GM12878 (cell line): ENCODE data around the gene HYAL1. TPM values are rescaled to one million over a fixed set of nuclear protein-coding genes. Genes with fewer than 3 reads are reported as not detected.

Experiments used
- ATAC-seq: fragments of 200-7000 bp; cut with Tn5 transposase; 3 replicates; pipeline ENCODE4 v1.9.1; 2020; ENCODE audit warnings: mild to moderate bottlenecking, moderate library complexity
- BruUV-seq: library from RNA; stranded (reverse); fragments of 400-500 nt; replicated peaks from 2 replicates; lab custom pipeline; 2021; lab: Mats Ljungman, UMichigan
- CTCF ChIA-PET: fragments of 300-600 bp; sonication (Branson Sonifier 250); formaldehyde crosslinking; extraction: SDS; loops from one replicate; lab custom pipeline; 2021; ENCODE audit warnings: inconsistent platforms; lab: Yijun Ruan, JAX
- POLR2A ChIA-PET: fragments of 350-600 bp; formaldehyde crosslinking; extraction: SDS; loops from one replicate; lab custom pipeline; 2021; ENCODE audit warnings: inconsistent platforms; lab: Charles Lee
- RAD21 ChIA-PET: fragments of 300-600 bp; sonication (Branson Sonifier 250); formaldehyde crosslinking; loops from one replicate; lab custom pipeline; 2023; ENCODE audit warnings: antibody characterized with exemption; ENCODE audit not compliant: unreplicated experiment; lab: Charles Lee
- SMC1A ChIA-PET: fragments of 300-600 bp; sonication (Branson Sonifier 250); formaldehyde crosslinking; loops from one replicate; lab custom pipeline; 2023; ENCODE audit not compliant: unreplicated experiment, uncharacterized antibody; lab: Charles Lee
- DNase-seq: peaks from one replicate; pipeline ENCODE4 v3.0.0-alpha.2; 2011; ENCODE audit warnings: low read depth, low spot score
- FAIRE-seq: peaks from 3 replicates; lab custom pipeline; 2011; peaks lifted over from hg19 to GRCh38; lab: Jason Lieb, UNC
- H2AFZ ChIP-seq: 2 replicates; pipeline ENCODE4 v1.6.0; 2011; ENCODE audit warnings: low read depth, low read length, control low read depth; ENCODE audit not compliant: control insufficient read depth
- H3K27ac ChIP-seq: 2 replicates; pipeline ENCODE4 v1.5.1; 2011; ENCODE audit warnings: control low read depth; ENCODE audit not compliant: control insufficient read depth, insufficient read depth
- H3K27me3 ChIP-seq, 2 experiments: replicated peaks in 1 of 2; 2 replicates each; pipeline versions ENCODE4 v1.6.0 to v1.6.1; 2011; ENCODE audit warnings: low read length in 1 of 2; ENCODE audit not compliant: control insufficient read depth in 2 of 2, insufficient read depth in 2 of 2
- H3K36me3 ChIP-seq, 2 experiments: 2 replicates each; pipeline ENCODE4 v1.5.1; 2011; ENCODE audit warnings: low read length in 1 of 2; ENCODE audit not compliant: control insufficient read depth in 2 of 2, insufficient read depth in 2 of 2
- H3K4me1 ChIP-seq: 2 replicates; pipeline ENCODE4 v1.6.1; 2011; ENCODE audit warnings: mild to moderate bottlenecking, low read length, moderate library complexity, mixed read lengths; ENCODE audit not compliant: control insufficient read depth, insufficient read depth
- H3K4me2 ChIP-seq: 2 replicates; pipeline ENCODE4 v1.6.0; 2011; ENCODE audit warnings: control low read depth; ENCODE audit not compliant: control insufficient read depth, insufficient read depth
- H3K4me3 ChIP-seq: fragments of 200-600 bp; sonication (generic); 2 replicates; pipeline ENCODE4 v1.5.1; 2016
- H3K79me2 ChIP-seq: 2 replicates; pipeline ENCODE4 v1.6.0; 2011; ENCODE audit warnings: low read length; ENCODE audit not compliant: control insufficient read depth, insufficient read depth
- H3K9ac ChIP-seq: 2 replicates; pipeline ENCODE4 v1.8.0; 2011; ENCODE audit warnings: low read length, control low read depth, mixed read lengths; ENCODE audit not compliant: control insufficient read depth, insufficient read depth
- H3K9me3 ChIP-seq: replicated peaks from 3 replicates; pipeline ENCODE4 v1.5.1; 2011; ENCODE audit warnings: mild to moderate bottlenecking, low read length; ENCODE audit not compliant: control insufficient read depth, insufficient read depth
- H4K20me1 ChIP-seq: 2 replicates; pipeline ENCODE4 v1.6.0; 2011; ENCODE audit not compliant: control insufficient read depth, insufficient read depth
- CHD2 ChIP-seq: IDR thresholded peaks from 2 replicates; pipeline ENCODE4 v1.6.1; 2011; ENCODE audit warnings: low read depth, low read length, improper control_type of control experiment, borderline replicate concordance
- DPF2 ChIP-seq: fragments of 450-650 bp; IDR thresholded peaks from 2 replicates; pipeline ENCODE4 v1.6.1; 2017; ENCODE audit warnings: mild to moderate bottlenecking
- EED ChIP-seq: sonication (generic); IDR thresholded peaks from 2 replicates; pipeline ENCODE4 v1.6.1; 2016; ENCODE audit warnings: antibody characterized with exemption, low read depth
- HDAC2 ChIP-seq: fragments of 200-600 bp; sonication (generic); IDR thresholded peaks from 2 replicates; pipeline ENCODE4 v1.6.1; 2017
- NR2C2 ChIP-seq: IDR thresholded peaks from 2 replicates; pipeline ENCODE4 v1.6.1; 2011; ENCODE audit warnings: borderline replicate concordance, low read depth; ENCODE audit not compliant: control insufficient read depth, insufficient read length
- SP1 ChIP-seq: IDR thresholded peaks from one replicate; pipeline ENCODE4 v1.6.1; 2011; ENCODE audit warnings: low read depth, low read length
- ZSCAN29 ChIP-seq: fragments of 450-650 bp; IDR thresholded peaks from 2 replicates; pipeline ENCODE4 v1.6.1; 2017; ENCODE audit warnings: mild to moderate bottlenecking, moderate library complexity
- WGBS: methylation state at CpG from one replicate; pipeline ENCODE4 v1.1.6; 2016; ENCODE audit warnings: low lambda C conversion rate; ENCODE audit not compliant: insufficient replicate concordance, insufficient coverage; ENCODE audit errors: missing lambda C conversion rate; 5-methylcytosine and 5-hydroxymethylcytosine counted together
- in situ Hi-C: fragments of 300-500 bp; cut with MboI; formaldehyde crosslinking; loops from 9 replicates; pipeline ENCODE4 v1.14.3; 2018; ENCODE audit warnings: mixed read lengths
- intact Hi-C: fragments of 100-400 bp; cut with micrococcal nuclease; formaldehyde crosslinking; loops from one replicate; pipeline ENCODE4 v1.14.2; 2022; ENCODE audit not compliant: unreplicated experiment
- polyA plus RNA-seq, 11 experiments: library from polyadenylated mRNA; depleted of rRNA in 4 of 11; unstranded in 6 of 11; stranded (reverse) in 5 of 11; fragments of >200 nt; fragmentation: Nextera tagmentation in 4 of 11; fragmentation: Illumina TruSeq in 1 of 11; extraction: Ambion mirVana in 4 of 11; extraction: Trizol in 1 of 11; gene quantifications; 1 replicate in 1 of 11; 2 replicates in 10 of 11; pipeline versions ENCODE4 v1.2.1 to v1.2.3, GENCODE V29; 2011 to 2016; ENCODE audit warnings: inconsistent platforms in 2 of 11, missing spikeins in 2 of 11, low read depth in 1 of 11
- total RNA-seq, 4 experiments: library from RNA; depleted of rRNA in 3 of 4; stranded (reverse); fragments of >200 nt in 3 of 4; fragmentation: Illumina TruSeq in 1 of 4; extraction: Trizol in 1 of 4; gene quantifications; 2 replicates each; pipeline versions ENCODE4 v1.2.1 to v1.2.3, GENCODE V29; 2013 to 2021
- TF ChIP-seq, protein P1 (sequence below): fragments of 450-650 bp; IDR thresholded peaks from 2 replicates; pipeline ENCODE4 v1.6.1; 2017; ENCODE audit warnings: borderline replicate concordance
- TF ChIP-seq, protein P2 (sequence below): IDR thresholded peaks from 2 replicates; pipeline ENCODE4 v1.6.1; 2011; ENCODE audit warnings: mild to moderate bottlenecking, low read depth, low read length, moderate library complexity; ENCODE audit not compliant: insufficient replicate concordance

HYAL1 gene
- total and polyA plus RNA-seq, 10 of the 15 experiments (the other 5 are each of a cell fraction or from before 2014, with no cell fraction given) = 0.04 to 0.55 (median 0.18) TPM; not detected in 2

DNA sequence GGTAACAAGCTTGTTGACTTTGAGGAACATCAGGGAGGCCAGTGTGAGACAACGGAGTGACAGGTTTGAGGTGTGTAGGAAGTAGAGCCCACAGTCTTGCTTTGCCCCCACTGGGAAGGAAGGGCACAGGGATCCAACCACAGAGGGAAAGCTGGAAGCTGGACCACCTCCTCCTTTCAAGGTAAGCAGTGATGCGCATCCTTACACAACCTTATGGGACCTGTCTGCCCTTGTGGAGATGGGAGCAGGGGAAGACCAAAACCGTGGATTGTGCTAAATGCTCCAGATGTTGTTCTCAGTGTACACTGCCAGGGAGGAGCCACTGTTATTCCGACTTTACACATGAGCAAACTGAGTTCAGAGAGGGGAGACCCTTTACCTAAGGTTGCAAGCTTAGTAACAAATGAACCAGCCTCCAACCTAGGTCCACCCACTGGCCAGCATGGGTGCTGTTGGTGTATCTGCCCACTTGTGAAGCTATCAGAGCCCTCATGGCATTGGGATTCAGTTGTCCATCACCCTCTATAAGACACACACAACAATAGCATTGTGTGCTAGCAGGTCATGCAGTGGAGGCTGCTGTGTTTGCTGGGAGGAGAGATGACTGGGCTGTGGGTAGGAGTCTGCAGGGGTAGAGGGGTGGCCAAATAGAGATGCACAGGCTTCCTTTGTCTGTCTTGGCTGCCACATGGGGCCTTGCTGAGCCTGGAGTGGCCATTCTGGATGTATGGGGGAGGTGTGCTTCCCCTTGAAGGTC, 25.1 kb downstream of the HYAL1 start (continued):
- TF ChIP-seq, protein P1, sequence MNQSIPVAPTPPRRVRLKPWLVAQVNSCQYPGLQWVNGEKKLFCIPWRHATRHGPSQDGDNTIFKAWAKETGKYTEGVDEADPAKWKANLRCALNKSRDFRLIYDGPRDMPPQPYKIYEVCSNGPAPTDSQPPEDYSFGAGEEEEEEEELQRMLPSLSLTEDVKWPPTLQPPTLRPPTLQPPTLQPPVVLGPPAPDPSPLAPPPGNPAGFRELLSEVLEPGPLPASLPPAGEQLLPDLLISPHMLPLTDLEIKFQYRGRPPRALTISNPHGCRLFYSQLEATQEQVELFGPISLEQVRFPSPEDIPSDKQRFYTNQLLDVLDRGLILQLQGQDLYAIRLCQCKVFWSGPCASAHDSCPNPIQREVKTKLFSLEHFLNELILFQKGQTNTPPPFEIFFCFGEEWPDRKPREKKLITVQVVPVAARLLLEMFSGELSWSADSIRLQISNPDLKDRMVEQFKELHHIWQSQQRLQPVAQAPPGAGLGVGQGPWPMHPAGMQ = no peak
- no peak for TF ChIP-seq HDAC2

DNA sequence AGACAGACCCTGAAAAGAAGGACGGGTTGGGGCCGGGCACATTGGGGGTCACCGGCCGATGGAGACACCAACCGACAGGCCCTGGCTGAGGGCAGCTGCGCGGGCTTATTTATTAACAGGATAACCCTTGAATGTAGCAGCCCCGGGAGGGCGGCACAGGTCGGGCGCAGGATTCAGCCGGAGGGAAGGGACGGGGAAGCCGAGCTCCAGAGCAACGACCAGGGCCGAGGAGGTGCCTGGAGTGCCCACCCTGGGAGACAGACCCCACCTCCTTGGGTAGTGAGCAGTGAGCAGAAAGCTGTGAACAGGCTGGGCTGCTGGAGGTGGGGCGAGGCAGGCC, 26.6 kb downstream of the HYAL1 start:
- WGBS = 67% methylated on average over 17 of the region's 17 CpGs
- no peaks in the 10 kb centered on the region for H3K9me3 ChIP-seq
- no peak overlapping the region for H3K4me3 ChIP-seq
- H3K9ac ChIP-seq = no peak overlapping the region
- FAIRE-seq = no peak
- intact Hi-C loops = no loop called here
- TF ChIP-seq SP1 (no peak), ZSCAN29 (no peak), NR2C2 (no peak), CHD2 (no peak), DPF2 (no peak), EED (no peak)
- TF ChIP-seq, protein P2, sequence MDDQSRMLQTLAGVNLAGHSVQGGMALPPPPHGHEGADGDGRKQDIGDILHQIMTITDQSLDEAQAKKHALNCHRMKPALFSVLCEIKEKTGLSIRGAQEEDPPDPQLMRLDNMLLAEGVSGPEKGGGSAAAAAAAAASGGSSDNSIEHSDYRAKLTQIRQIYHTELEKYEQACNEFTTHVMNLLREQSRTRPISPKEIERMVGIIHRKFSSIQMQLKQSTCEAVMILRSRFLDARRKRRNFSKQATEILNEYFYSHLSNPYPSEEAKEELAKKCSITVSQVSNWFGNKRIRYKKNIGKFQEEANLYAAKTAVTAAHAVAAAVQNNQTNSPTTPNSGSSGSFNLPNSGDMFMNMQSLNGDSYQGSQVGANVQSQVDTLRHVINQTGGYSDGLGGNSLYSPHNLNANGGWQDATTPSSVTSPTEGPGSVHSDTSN = no peak
- no peak overlapping the region for H3K27ac ChIP-seq
- H3K36me3 ChIP-seq = no peaks in the 10 kb centered on the region
- ChIA-PET RAD21 (no interaction called here), SMC1A (no interaction called here), CTCF (no interaction called here), POLR2A (no interaction called here)
- H2AFZ ChIP-seq = no peak overlapping the region
- H3K4me2 ChIP-seq = no peak overlapping the region
- BruUV-seq = no TSS peak
- H4K20me1 ChIP-seq = no peaks in the 10 kb centered on the region
- peaks cover 7 to 8% of the 10 kb centered on the region in 2 experiments; a peak in 3 of 4 replicates for H3K27me3 ChIP-seq
- no peak for DNase-seq
- in situ Hi-C loops = no loop called here
- no peak for ATAC-seq
- no peaks in the 10 kb centered on the region for H3K79me2 ChIP-seq
- H3K4me1 ChIP-seq = peaks cover 6% of the 10 kb centered on the region
